Lower lobe of right lung (tissue), 2 donors: ENCODE results near the gene ZDHHC12. TPM values are rescaled to one million over a fixed set of nuclear protein-coding genes. Genes with fewer than 3 reads are reported as not detected.
A peak's percentile ranks its signal among the peaks of the same experiment; 100 is the strongest.

ENCODE experiments used
- ATAC-seq, 2 donors: fragments of 200-7000 bp; cut with Tn5 transposase; one replicate each; pipeline ENCODE4 v1.9.1; 2020 to 2022; ENCODE audit warnings: mild to moderate bottlenecking in 2 of 2, moderate library complexity in 2 of 2
- DNase-seq: peaks from one replicate; pipeline ENCODE4 v3.0.0-alpha.2; 2020
- H3K27ac ChIP-seq: fragments of 200-600 bp; one replicate; pipeline ENCODE4 v1.8.0; 2022
- H3K27me3 ChIP-seq: fragments of 200-600 bp; one replicate; pipeline ENCODE4 v1.8.0; 2022; ENCODE audit warnings: low read depth
- H3K36me3 ChIP-seq: fragments of 200-600 bp; one replicate; pipeline ENCODE4 v1.8.0; 2022; ENCODE audit warnings: mild to moderate bottlenecking
- H3K4me1 ChIP-seq: fragments of 200-600 bp; one replicate; pipeline ENCODE4 v1.8.0; 2022
- H3K4me3 ChIP-seq: fragments of 200-600 bp; one replicate; pipeline ENCODE4 v1.8.0; 2022; ENCODE audit warnings: mild to moderate bottlenecking
- H3K9me3 ChIP-seq: fragments of 200-600 bp; one replicate; pipeline ENCODE4 v1.8.0; 2022
- intact Hi-C: fragments of 100-400 bp; cut with DNase I; formaldehyde crosslinking; loops from one replicate; pipeline ENCODE4 v1.11.0; 2022
- total RNA-seq: library from RNA; stranded (reverse); fragmentation: NEBNext Ultra II Directional; extraction: Animal tissue kit (Norgen Biotek cat#: 25700); gene quantifications from one replicate; pipeline ENCODE4 v1.2.1, GENCODE V29; 2021
- TF ChIP-seq, protein P1 (sequence below): fragments of 200-600 bp; IDR thresholded peaks from one replicate; pipeline ENCODE4 v1.8.0; 2022; ENCODE audit warnings: antibody characterized with exemption, mild to moderate bottlenecking
- donor health status: DM: no; HTN: yes; CAD: no; lungs with severe emphysema.

The ZDHHC12 gene
- total RNA-seq, 1 donor from 2014 or later = 29.4 TPM

DNA sequence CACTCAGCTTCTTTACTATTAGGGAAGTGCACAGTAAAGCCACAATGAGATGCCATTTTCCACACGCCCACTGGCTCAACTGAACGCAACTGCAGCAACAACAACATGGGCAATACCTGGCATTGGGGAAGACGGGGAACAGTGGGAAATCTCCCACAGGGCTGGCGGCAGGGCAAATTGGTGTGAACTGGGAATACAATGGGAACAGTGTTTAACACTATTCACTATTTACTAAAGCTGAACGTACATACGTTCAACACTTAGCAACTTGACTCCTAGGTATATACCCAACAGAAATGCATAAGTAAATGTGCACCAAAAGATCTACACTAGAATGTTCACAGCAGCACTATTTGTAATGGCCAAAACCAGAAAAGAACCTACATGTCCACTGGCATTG, 33.7 kb upstream of the ZDHHC12 start:
- no peak overlapping the region for H3K4me3 ChIP-seq
- no peak overlapping the region for H3K27ac ChIP-seq
- DNase-seq = no peak
- intact Hi-C loops = no loop called here
- H3K27me3 ChIP-seq = no peaks in the 10 kb centered on the region
- no peak for ATAC-seq
- no peaks in the 10 kb centered on the region for H3K9me3 ChIP-seq
- peaks cover 21% of the 10 kb centered on the region for H3K36me3 ChIP-seq
- H3K4me1 ChIP-seq = no peaks in the 10 kb centered on the region
- TF ChIP-seq, protein P1, sequence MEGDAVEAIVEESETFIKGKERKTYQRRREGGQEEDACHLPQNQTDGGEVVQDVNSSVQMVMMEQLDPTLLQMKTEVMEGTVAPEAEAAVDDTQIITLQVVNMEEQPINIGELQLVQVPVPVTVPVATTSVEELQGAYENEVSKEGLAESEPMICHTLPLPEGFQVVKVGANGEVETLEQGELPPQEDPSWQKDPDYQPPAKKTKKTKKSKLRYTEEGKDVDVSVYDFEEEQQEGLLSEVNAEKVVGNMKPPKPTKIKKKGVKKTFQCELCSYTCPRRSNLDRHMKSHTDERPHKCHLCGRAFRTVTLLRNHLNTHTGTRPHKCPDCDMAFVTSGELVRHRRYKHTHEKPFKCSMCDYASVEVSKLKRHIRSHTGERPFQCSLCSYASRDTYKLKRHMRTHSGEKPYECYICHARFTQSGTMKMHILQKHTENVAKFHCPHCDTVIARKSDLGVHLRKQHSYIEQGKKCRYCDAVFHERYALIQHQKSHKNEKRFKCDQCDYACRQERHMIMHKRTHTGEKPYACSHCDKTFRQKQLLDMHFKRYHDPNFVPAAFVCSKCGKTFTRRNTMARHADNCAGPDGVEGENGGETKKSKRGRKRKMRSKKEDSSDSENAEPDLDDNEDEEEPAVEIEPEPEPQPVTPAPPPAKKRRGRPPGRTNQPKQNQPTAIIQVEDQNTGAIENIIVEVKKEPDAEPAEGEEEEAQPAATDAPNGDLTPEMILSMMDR = no peak

DNA sequence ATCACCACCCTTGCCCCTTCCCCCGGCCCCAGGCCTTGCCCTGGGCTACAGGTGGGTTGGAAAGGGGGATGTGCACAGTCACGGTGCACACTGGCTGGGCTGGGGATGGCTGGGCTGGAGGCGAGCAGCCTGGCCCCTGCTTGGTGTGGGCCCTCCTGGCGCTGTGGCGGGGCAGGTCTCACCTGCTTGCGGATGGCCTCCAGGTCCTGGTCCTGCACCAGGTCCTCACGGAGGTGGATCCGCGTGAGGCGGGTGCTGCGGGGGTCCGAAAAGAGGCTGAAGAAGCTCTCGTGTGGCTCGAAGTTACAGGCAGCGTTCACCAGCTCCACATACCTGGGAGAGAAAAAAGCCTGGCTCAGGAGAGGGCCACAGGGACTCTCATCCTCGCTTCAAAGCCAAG, 29.7 kb upstream of the ZDHHC12 start:
- no peak for DNase-seq
- intact Hi-C loops = no loop called here

DNA sequence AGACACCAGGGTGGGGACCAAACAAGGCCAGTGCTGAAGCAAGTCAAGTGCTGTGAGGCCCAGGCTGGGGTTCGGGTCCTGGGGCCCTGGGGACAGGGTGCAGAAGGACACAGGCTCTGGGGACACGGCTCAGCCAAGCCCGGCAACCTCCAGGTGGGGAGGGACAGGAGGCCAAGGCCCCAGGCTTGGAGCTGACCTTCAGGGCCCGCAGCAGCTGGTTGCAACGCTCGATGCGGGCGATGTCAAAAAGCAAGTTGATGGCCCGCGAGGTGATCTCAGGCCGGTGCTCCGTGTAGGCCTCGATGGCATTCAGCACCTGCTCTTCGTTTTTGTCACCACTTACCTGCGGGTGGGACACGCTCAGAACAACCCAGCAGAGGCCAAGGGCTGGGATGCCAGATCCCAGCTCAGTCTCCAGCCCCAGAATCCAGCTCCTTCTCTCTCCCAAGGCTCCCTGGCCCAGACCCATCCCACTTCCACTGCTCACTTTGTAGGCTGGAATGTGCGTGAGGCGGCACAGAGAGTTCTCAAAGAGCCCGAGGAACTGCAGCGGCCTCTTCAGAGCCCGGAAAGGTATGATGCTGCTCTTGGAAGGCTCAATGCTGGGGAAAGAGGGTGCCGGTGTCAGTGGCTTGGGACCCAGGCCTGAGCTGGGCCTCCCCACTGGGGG, 27.1 kb upstream of the ZDHHC12 start:
- Histone ChIP-seq H3K9me3 (no peaks in the 10 kb centered on the region), H3K27me3 (no peaks in the 10 kb centered on the region), H3K4me3 (no peak overlapping the region), H3K36me3 (peaks cover 78% of the 10 kb centered on the region), H3K27ac (no peak overlapping the region), H3K4me1 (no peaks in the 10 kb centered on the region)
- ATAC-seq (peak in 1 of 2 donors; percentile 21), DNase-seq (no peak)
- TF ChIP-seq, protein P1 = no peak
- intact Hi-C loops = no loop called here

More for the DNA sequence above, 29.7 kb upstream of the ZDHHC12 start:
- Histone ChIP-seq H3K36me3 (peaks cover 57% of the 10 kb centered on the region), H3K4me1 (no peaks in the 10 kb centered on the region), H3K27me3 (no peaks in the 10 kb centered on the region), H3K9me3 (no peaks in the 10 kb centered on the region), H3K4me3 (no peak overlapping the region), H3K27ac (no peak overlapping the region)
- TF ChIP-seq, protein P1 = no peak
- no peak for ATAC-seq

DNA sequence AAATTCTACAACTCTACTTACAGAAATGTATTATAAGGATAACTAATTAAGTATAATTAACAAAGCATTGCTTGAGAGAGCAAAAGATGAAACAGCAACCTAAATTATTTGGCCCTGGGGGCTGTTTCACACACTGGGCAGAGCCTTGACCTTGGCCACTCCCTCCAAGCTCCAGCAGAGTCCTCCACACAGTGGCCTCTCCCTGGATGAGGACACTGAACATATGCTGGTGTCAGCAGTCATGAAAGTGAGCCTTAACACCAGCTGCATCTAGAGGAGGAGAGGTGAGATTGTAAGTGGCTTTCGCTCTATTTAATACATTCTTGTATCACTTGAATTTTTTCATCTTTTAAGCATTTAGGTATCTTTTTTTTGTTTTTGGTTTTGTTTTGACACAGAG, 23.3 kb upstream of the ZDHHC12 start:
- ATAC-seq = no peak
- no peak for DNase-seq
- no peaks in the 10 kb centered on the region for H3K4me1 ChIP-seq
- H3K36me3 ChIP-seq = peaks cover 56% of the 10 kb centered on the region
- no peak overlapping the region for H3K4me3 ChIP-seq
- TF ChIP-seq, protein P1 = no peak
- no peaks in the 10 kb centered on the region for H3K9me3 ChIP-seq
- intact Hi-C loops = no loop called here
- no peaks in the 10 kb centered on the region for H3K27me3 ChIP-seq
- no peak overlapping the region for H3K27ac ChIP-seq

DNA sequence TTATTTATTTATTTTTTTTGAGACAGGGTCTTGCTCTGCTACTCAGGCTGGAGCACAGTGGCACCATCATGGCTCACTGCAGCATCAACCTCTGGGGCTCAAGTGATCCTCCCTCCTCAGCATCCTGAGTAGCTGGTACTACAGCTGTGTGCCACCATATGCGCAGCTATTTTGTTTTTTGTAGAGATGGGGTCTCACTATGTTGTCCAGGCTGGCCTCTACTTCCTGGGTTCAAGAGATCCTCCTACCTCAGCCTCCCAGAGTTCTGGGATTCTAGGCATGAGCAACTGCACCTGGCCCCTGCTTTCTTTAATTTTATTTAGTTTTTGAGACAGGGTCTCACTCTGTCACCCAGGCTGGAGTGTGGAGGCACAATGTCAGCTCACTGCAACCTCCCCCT, 19.5 kb upstream of the ZDHHC12 start:
- no peak overlapping the region for H3K27ac ChIP-seq
- DNase-seq (no peak), ATAC-seq (no peak)
- TF ChIP-seq, protein P1 = no peak
- H3K4me3 ChIP-seq = no peak overlapping the region
- H3K4me1 ChIP-seq = no peaks in the 10 kb centered on the region
- H3K27me3 ChIP-seq = no peaks in the 10 kb centered on the region
- peaks cover 59% of the 10 kb centered on the region for H3K36me3 ChIP-seq
- H3K9me3 ChIP-seq = no peaks in the 10 kb centered on the region
- intact Hi-C loops = no loop called here
